M059J (cell line): ENCODE measurements around the gene WDR82. TPM values are rescaled to one million over a fixed set of nuclear protein-coding genes. Genes with fewer than 3 reads are reported as not detected.

Experiments used
- DNase-seq: peaks from one replicate; pipeline ENCODE4 v3.0.0-alpha.2; 2012; ENCODE audit warnings: low read depth
- total RNA-seq: library from RNA; depleted of rRNA; stranded (reverse); fragments of >200 nt; shearing (Covaris generic); gene quantifications from 2 replicates; pipeline ENCODE4 v1.2.3, GENCODE V29; 2014

The WDR82 gene
- total RNA-seq, 1 experiment from 2014 or later = 35.5 TPM

GRCh38 chr3:52257911-52258310 is 20.5 kb downstream of the WDR82 start:
- DNase-seq = no peak

GRCh38 chr3:52256622-52257021 is 21.8 kb downstream of the WDR82 start:
- no peak for DNase-seq

- no peak for DNase-seq
These were observed 22.3 kb downstream of the WDR82 start for GRCh38 chr3:52256159-52256558.

- DNase-seq = no peak
These were observed 23.8 kb downstream of the WDR82 start for GRCh38 chr3:52254608-52255007.

GRCh38 chr3:52253314-52254304 is 24.8 kb downstream of the WDR82 start:
- no peak for DNase-seq

- no peak for DNase-seq
These were observed 28.3 kb downstream of the WDR82 start for GRCh38 chr3:52250122-52250521.

- DNase-seq = no peak
These were observed 28.8 kb downstream of the WDR82 start for GRCh38 chr3:52249683-52250082.

- no peak for DNase-seq
These were observed 29.5 kb downstream of the WDR82 start for GRCh38 chr3:52248816-52249547.

GRCh38 chr3:52248165-52248541 is 30.3 kb downstream of the WDR82 start:
- DNase-seq = no peak

GRCh38 chr3:52247409-52248164 is 30.9 kb downstream of the WDR82 start:
- no peak for DNase-seq

- no peak for DNase-seq
These were observed 31.6 kb downstream of the WDR82 start for GRCh38 chr3:52246728-52247408.

GRCh38 chr3:52246264-52246620 is 32.2 kb downstream of the WDR82 start:
- DNase-seq = no peak

GRCh38 chr3:52245322-52246263 is 32.9 kb downstream of the WDR82 start, which contains the start of gene PPM1M:
Gene PPM1M, plus strand, starts transcription at chr3:52245759. Its CDS starts 66 bp downstream, at chr3:52245825.
- DNase-seq = peak; percentile 39

- DNase-seq = peak; percentile 85
These were observed 34.4 kb downstream of the WDR82 start for GRCh38 chr3:52243791-52244628.

GRCh38 chr3:52242039-52242438 is 36.4 kb downstream of the WDR82 start:
- DNase-seq = no peak

- no peak for DNase-seq
These were observed 37.5 kb downstream of the WDR82 start for GRCh38 chr3:52240886-52241370.

- peak; percentile 81 for DNase-seq
These were observed 38.2 kb downstream of the WDR82 start for GRCh38 chr3:52240059-52240885.
